NCI-H748 treated with DMSO at 0.1 percent for 48 hours (cell line): ENCODE data around the gene ZNF775.

Experiments used
- DNase-seq: peaks from one replicate; lab custom pipeline; 2025; lab: John Stamatoyannopoulos, UW

The ZNF775 gene

GRCh38 chr7:150401424-150401790 is 22.3 kb downstream of the ZNF775 start:
- no peak for DNase-seq

GRCh38 chr7:150401861-150402631 is 22.9 kb downstream of the ZNF775 start:
- DNase-seq = no peak

- no peak for DNase-seq
Measured at GRCh38 chr7:150402671-150403321, 23.7 kb downstream of the ZNF775 start.

- no peak for DNase-seq
Measured at GRCh38 chr7:150403376-150404171, 24.4 kb downstream of the ZNF775 start.

- no peak for DNase-seq
Measured at GRCh38 chr7:150404172-150404804, 25.2 kb downstream of the ZNF775 start.

- DNase-seq = peak; percentile 44
Measured at GRCh38 chr7:150404805-150405583, 25.9 kb downstream of the ZNF775 start.

- DNase-seq = no peak
Measured at GRCh38 chr7:150405584-150406311, 26.6 kb downstream of the ZNF775 start.

- DNase-seq = no peak
Measured at GRCh38 chr7:150406312-150406566, 27.1 kb downstream of the ZNF775 start.

- DNase-seq = no peak
Measured at GRCh38 chr7:150406567-150407421, 27.7 kb downstream of the ZNF775 start.

- no peak for DNase-seq
Measured at GRCh38 chr7:150407588-150408392, 28.7 kb downstream of the ZNF775 start.

GRCh38 chr7:150408393-150409299 is 29.5 kb downstream of the ZNF775 start:
- no peak for DNase-seq

- no peak for DNase-seq
Measured at GRCh38 chr7:150409300-150410030, 30.3 kb downstream of the ZNF775 start.

- DNase-seq = no peak
Measured at GRCh38 chr7:150410131-150410530, 31.0 kb downstream of the ZNF775 start.

- no peak for DNase-seq
Measured at GRCh38 chr7:150410680-150411346, 31.7 kb downstream of the ZNF775 start.

GRCh38 chr7:150411606-150412005 is 32.5 kb downstream of the ZNF775 start:
- no peak for DNase-seq

GRCh38 chr7:150412016-150412415 is 32.9 kb downstream of the ZNF775 start:
- DNase-seq = no peak
